ENCODE measurements around the gene SMIM41.

DNA sequence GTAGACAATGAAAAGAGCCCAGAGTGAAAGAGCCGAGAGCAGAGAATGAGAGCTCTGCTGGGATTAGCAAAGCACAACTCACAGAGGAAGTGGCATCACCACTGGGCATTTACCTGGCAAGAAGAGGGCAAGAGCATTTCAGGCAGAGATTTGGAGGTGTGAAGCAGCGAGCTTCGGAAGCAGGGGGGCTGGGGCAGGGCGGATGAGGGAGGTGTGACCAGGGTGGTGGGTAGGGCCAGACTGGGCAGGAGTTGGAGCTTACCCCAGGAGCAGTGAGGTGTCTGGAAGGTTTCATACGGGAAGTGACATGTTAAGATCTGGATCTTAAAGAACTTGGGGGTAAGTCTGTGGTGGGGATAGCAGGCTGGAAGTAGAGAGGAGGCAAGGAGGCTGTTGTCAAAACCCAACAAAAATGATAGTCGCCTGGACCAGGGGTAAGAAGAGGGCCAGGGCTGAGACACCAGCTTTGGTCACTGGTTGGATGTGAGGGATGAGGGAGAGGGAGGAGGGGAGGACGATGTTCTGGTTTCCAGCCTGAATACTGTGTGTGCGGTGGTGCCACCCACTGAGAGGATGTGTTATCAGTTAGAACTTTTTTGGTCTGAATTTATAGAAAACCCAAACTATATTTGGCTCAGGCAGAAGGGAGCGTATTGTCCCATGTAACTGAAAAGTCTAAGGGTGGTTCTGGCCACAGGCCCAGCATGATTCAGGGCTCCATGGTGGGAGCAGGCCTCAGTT is 5.2 kb downstream of the SMIM41 start:
- TF ChIP-seq, protein P1, sequence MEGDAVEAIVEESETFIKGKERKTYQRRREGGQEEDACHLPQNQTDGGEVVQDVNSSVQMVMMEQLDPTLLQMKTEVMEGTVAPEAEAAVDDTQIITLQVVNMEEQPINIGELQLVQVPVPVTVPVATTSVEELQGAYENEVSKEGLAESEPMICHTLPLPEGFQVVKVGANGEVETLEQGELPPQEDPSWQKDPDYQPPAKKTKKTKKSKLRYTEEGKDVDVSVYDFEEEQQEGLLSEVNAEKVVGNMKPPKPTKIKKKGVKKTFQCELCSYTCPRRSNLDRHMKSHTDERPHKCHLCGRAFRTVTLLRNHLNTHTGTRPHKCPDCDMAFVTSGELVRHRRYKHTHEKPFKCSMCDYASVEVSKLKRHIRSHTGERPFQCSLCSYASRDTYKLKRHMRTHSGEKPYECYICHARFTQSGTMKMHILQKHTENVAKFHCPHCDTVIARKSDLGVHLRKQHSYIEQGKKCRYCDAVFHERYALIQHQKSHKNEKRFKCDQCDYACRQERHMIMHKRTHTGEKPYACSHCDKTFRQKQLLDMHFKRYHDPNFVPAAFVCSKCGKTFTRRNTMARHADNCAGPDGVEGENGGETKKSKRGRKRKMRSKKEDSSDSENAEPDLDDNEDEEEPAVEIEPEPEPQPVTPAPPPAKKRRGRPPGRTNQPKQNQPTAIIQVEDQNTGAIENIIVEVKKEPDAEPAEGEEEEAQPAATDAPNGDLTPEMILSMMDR (IDR thresholded peaks at IDR 0.05): no peak
- no peak for TF ChIP-seq POLR2AphosphoS5 (IDR thresholded peaks at IDR 0.05)
- no peak for TF ChIP-seq POLR2A (IDR thresholded peaks at IDR 0.05)

All from gastroesophageal sphincter (tissue), 3 donors.